GM10266 (cell line): Measurements from ENCODE around the gene ENGASE.

ENCODE experiments used
- DNase-seq: peaks from one replicate; pipeline ENCODE4 v3.0.0; 2012; ENCODE audit errors: extremely low spot score
- CTCF ChIP-seq: IDR thresholded peaks from 2 replicates; pipeline ENCODE4 v1.5.1; 2012; ENCODE audit warnings: mild to moderate bottlenecking, low read depth; ENCODE audit not compliant: control insufficient read depth, insufficient read depth; ENCODE audit errors: missing control alignments

ENGASE gene

GRCh38 chr17:79098282-79098867, 23.8 kb downstream of the ENGASE start:
- DNase-seq = no peak
- no peak for TF ChIP-seq CTCF

GRCh38 chr17:79100405-79100804, 25.8 kb downstream of the ENGASE start:
- TF ChIP-seq CTCF = no peak
- no peak for DNase-seq

- DNase-seq = no peak
- TF ChIP-seq CTCF = no peak
Observed at GRCh38 chr17:79101111-79101673, 26.6 kb downstream of the ENGASE start.

GRCh38 chr17:79102214-79102613, 27.6 kb downstream of the ENGASE start:
- no peak for TF ChIP-seq CTCF
- no peak for DNase-seq

GRCh38 chr17:79104898-79105600, 30.4 kb downstream of the ENGASE start:
- TF ChIP-seq CTCF = no peak
- no peak for DNase-seq

- no peak for DNase-seq
- no peak for TF ChIP-seq CTCF
Observed at GRCh38 chr17:79105937-79106336, 31.3 kb downstream of the ENGASE start.

GRCh38 chr17:79106958-79107357, 32.3 kb downstream of the ENGASE start:
- no peak for DNase-seq
- no peak for TF ChIP-seq CTCF
